Muscle of arm (tissue), 12 donors: ENCODE results near the gene ZNF3. TPM values are rescaled to one million over a fixed set of nuclear protein-coding genes. Genes with fewer than 3 reads are reported as not detected.

Experiments used
- DNase-seq: peaks from one replicate; pipeline ENCODE4 v3.0.0-alpha.2; 2013
- polyA plus RNA-seq, 12 donors: library from polyadenylated mRNA; unstranded; fragments of 120-200 nt; gene quantifications; one replicate each; pipeline ENCODE4 v1.2.1, GENCODE V29; 2013; ENCODE audit not compliant: insufficient read length in 12 of 12

The ZNF3 gene
- polyA plus RNA-seq, 12 donors = 19.9 to 34.7 (median 27.9) TPM; not detected in 1

DNA sequence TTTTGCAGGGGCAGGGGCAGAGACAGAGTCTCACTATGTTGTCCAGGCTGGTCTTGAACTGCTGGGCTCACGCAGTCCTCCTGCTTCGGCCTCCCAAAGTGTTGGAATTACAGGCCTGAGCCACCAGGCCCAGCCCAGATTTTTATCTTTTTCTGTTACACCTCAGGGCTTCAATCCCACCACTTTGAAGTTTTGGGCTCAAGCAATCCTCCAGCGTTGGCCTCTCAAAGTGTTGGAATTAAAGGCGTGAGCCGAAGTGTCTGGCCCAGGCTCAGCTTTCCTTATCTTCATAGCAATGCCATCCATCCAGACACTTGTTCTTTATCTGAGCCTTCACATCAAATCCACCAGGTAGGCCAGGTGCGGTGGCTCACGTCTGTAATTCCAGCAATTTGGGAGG lies 33.5 kb upstream of the ZNF3 start:
- DNase-seq = no peak

DNA sequence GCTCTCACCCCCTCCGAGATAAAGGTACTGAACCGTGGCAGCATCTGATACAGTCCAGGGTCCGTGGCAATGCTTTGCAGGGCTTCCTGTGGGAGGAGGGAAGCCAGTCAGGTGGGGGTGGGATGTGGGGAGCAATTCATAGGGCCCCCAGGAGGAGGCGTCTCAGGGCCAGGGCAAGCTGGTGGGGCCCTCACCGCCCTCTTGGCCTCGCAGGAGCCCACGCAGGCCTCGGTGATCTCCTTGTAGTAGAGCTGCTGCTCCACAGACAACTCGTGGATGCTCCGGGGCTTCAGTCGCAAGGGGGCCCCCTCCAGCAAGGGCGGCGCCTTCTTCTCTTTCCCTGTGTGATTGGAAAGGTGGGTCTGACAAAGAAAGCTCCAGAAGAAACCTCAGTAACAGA lies 30.4 kb upstream of the ZNF3 start:
- DNase-seq = no peak

DNA sequence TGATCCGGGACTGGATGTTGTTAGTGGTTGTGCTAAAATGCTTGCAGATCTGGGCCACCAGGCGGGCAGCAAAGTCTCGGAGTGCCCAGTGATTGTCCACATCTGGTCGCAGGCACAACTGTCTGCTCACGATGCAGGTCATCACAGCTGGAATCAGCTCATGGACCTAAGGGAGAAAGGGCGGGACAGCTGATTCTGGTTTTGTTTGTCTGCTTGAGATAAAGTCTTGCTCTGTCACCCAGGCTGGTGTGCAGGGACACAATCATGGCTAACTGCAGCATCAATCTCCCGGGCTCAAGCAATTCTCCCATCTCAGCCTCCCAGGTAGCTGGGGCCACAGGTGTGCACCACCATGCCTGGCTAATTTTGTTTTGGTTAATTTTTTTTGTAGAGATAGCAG lies 29.6 kb upstream of the ZNF3 start:
- DNase-seq = no peak

DNA sequence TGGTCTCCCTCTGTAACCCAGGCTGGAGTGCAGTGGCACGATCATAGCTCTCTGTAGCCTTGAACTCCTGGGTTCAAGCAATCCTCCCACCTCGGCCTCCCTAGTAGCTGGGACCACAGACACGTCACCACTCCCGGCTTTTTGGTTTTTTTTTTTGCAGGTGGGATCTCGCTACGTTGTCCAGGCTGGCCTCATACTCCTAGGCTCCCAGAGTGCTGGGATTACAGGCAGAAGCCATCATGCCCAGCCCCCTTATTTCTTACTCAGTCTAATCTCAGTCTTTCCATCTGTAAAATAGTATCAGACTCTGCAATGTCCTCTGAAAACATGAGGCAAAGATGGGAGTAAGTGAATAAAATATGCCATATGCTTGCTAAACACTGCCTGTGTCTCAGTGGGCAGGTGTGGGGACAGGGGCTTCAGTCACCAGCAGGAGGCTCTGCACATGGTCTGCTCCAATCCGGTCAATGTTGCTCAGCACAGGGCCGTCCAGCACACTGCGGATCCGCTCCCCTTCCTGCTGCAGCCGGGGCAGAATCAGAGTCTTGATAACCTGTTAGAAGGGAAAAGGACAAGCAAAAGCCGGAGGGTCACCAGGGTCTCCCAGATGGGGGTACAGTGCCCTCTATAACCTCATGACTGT lies 28.1 kb upstream of the ZNF3 start:
- no peak for DNase-seq

DNA sequence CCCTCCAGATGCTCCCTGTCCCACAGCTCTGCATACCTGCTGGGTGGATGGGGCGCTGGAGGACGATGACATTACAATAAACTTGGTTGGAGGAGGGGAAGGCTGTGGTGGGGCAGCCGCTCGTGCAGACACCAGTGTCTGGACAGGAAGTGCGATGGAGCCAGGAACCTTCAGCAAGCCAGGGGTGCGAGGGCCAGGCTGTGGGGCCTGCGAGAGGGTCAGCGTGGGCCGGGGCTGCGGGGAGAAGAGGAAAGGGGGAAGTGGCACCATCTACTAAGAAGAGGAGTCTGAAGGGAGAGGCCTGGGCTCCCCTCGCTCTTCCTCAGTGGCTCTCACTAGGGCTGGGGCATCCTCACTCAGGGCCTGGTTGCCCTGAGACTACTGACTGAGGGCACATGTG lies 26.4 kb upstream of the ZNF3 start:
- DNase-seq = no peak

DNA sequence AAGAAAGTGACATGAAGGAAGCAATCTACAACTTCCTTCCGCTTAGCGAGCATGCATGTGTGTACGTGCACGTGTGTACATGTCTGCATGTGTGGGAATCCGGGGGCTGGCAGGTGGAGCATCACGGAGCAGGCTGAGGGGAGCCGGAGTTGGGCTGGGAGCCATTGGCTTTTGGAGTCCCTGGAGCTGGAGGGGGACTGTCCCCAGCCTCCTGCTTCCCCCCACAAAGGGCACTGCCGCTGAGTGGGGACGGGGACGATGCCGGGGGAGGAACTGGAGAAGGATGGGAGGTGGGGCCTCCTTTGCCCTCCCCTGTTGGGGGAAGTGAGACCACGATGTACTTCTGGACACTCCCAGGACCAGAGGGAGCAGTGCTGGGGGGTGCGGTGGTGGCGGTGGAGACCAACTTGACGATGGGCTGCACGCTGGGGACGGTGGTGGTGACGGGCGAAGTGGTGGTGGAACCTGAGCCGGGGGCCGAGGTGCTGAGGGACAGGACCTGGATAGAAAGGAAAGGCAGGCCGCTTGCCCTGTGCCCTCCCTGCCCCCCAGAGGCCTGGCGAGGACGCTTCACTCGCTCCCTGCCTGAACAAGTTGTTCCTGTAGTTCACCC lies 25.7 kb upstream of the ZNF3 start:
- DNase-seq = no peak

DNA sequence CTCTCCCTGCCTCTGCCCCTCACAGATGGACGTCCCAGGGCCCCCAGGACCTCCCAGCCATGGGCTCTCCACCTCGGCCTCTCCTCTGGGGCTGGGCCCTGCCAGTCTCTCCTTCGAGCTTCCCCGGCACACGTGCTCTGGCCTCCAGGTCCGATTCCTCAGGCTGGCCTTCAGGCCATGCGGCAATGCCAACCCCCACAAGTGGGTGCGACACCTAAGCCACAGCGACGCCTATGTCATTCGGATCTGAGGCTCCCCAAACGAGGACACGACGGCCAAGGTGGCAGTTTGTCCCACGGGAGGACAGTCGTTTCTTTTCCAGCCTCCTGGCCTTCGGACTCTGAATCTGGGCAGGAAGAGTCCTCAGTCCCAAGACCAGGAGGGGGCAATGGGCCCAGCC lies 25.1 kb upstream of the ZNF3 start:
- DNase-seq = no peak

DNA sequence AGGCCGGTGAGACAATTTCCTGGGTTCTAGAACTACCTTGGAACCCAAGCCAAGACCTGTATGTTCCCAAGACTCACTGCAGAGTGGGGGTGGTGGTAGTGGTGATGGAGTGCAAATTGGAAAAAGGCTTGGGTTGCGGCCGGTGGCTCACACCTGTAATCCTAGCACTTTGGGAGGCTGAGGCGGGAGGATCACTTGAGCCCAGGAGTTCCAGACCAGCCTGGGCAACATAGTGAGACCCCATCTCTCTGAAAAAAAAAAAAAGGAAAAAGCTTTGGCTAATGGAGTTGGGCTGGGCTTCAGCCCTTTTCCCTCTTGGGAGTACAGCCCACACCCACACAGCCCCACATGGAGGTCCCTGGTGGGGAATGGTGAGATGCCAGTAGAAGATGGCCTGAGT lies 24.0 kb upstream of the ZNF3 start:
- DNase-seq = no peak

DNA sequence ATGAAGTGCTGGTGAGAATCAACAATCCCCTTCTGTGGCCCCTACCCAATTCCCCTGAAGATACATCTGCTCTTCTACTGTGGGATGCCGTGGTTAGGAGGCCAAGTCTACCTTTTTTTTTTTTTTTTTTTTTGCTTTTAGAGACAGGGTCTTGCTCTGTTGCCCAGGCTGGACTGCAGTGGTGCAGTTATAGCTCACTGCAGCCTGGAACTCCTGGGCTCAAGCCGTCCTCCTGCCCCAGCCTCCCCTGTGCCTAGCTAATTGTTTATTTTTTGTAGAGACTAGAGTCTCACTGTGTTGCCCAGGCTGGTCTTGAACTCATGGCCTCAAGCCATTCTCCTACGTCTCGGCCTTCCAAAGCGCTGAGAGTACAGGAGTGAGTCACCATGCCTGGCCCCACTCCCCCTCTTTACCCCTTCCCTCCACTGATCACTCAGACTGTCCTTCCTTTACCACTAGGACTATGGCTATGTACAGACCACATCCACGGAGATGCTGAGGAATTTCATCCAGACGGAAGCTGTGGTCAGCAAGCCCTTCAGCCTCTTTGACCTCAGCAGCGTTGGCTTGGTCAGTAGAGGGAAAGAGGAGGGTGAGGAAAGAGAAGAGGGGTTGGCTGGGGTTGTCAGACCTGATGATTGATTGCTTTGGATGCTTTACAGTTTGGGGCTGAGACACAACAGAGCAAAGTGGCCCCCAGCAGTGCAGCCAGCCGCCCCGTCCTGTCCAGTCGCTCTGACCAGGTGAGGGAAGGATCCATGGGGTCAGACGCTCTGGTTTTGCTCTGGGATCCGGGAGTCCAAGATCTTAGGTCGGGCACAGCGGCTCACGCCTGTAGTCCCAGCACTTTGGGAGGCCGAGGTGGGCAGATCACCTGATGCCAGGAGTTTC lies 21.7 kb upstream of the ZNF3 start:
- DNase-seq = no peak

DNA sequence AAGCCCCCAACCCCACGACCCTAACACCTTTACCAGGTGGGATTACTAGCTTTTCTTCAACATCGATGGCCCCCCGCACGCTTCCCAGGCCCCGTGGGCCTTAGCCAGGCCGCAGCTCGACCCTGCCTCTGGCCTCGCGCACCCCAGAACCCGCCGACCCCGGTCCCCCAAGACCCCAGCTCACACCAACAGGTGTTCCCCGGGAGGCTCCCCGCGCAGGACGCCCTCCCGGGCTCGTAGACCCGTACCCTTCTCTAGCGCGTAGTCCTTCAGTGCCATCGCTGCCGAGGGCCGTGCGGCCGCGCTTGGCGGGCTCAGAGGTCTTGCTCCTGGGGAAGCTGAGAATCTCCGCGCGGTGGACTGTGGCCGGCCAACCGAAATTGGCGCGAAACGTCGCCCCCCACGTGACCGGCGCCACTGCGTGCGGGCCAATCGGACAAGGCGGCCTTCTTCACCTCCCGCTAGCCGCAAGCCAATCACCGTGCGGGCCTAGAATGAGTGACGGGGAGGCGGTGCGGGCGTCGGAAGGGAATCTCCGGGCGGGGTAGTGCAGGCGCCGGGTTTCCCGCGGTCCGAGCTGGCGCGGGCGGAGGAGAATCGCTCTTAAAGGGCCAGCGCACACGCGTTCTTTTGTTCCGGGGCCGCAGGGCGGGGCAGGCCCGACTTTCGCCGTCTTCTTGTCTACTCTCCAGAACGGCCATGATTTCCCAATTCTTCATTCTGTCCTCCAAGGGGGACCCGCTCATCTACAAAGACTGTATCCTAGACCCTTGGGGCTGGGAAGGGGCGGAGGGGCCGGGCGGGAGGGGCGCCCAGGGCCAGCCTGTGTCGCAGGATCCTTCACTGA lies 19.7 kb upstream of the ZNF3 start, which contains the start of the genes AP4M1 and MCM7:
TSS of gene AP4M1 (plus strand) at position 628 of the 847 bp plus-strand sequence. CDS start at position 700, 72 bp downstream.
TSS of gene MCM7 (minus strand) at position 382 of the 847 bp plus-strand sequence. CDS start at position 279, 103 bp downstream.
- DNase-seq = peak; percentile 98

DNA sequence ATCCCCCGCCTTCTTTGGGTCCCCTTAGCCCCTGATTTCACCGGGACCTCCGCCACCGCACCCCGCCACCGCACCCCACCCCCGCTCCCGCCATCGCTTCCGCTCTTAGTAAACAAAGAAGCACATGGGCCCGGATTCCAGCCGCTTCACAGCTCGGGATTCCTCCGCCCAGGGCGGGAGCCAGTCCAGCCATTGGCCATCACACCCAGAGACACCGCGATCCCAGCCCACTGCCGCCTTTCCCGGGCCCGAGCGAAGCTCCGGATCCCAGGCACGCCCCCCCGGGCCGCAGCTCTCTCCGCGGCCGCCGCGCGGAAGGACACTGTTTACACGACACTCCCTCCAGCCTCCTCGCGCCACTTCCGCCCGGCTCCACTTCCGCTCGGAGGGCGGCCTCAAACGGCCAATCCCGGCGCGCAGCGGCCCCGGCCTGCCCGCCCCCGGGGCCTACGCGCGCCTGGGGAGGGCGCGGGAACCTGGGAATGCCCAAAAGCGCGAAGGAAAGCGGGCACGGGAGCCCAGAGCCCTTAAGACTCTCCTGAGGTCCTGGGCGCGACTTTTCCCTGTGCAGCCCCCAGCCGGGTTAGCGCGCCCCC lies 19.0 kb upstream of the ZNF3 start:
- peak; percentile 96 for DNase-seq

DNA sequence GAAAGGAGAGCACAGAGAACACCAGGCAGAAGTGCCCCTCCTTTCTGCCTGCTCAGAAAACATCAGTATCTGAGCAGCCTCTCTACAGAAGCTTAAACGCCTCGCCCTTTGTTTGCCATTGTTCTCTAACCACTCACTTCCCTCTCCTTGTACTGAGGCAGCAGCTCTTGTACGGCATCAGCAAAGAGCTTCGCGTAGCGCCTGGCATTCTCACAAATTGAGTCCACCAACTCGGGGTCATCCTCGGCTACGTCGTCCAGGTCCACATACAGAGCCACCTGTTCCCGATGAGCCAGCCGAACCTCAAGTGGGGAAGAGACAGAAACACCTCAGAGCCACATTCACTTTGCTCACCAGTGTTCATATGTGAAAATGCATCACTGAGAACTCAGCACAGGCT lies 17.9 kb upstream of the ZNF3 start:
- no peak for DNase-seq

DNA sequence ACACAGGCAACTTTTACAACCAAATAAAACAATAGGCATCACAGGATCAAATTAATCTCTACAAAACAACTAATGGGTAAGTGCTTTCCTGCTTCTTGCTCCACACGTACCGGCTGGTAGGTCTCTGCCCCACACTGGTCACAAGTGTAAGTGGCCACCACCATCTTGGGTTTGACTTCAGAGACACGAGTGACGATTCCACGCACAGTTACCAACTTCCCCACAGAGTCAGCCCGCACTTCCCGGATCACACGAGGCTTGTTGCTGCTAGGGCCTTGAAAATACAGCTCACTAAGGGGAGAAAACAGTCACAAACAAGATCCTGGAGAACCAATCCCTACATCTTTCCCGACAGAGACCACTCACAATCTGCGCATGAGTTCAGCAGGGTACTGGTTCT lies 17.4 kb upstream of the ZNF3 start:
- no peak for DNase-seq

DNA sequence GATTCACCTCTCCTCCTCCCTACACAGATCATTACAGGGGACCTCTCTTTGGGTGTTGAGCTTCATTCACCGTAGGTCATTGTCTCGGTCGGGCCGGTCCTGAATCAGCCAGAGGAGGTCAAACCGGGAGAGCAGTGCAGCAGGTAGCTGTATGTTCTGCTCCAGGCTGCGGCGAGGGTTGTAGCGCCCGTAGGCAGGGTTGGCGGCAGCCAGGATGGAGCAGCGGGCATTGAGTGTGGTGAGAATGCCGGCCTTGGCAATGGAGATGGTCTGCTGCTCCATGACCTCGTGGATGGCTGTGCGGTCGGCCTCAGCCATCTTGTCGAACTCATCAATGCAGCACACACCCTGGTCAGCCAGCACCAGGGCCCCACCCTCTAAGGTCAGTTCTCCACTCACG lies 14.2 kb upstream of the ZNF3 start:
- no peak for DNase-seq

DNA sequence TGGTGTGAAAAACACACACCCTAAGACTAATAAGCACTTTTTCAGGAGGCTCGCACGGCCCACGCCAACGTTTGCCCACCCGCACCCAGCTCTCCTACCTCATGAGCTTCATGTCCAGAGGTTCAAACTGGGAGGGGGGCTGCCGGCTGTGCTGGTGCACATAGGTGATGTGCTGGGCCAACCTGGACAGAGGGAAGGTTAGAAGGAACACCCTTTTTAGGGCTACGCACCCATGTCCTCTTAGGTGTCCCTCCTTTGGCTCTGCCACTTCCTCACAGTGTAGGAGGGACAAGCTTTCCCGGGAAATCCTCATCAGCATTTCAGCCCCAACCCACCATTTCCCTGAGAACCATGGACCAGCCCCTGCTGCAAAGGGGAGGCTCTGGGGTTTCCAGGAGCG lies 13.8 kb upstream of the ZNF3 start:
- no peak for DNase-seq

DNA sequence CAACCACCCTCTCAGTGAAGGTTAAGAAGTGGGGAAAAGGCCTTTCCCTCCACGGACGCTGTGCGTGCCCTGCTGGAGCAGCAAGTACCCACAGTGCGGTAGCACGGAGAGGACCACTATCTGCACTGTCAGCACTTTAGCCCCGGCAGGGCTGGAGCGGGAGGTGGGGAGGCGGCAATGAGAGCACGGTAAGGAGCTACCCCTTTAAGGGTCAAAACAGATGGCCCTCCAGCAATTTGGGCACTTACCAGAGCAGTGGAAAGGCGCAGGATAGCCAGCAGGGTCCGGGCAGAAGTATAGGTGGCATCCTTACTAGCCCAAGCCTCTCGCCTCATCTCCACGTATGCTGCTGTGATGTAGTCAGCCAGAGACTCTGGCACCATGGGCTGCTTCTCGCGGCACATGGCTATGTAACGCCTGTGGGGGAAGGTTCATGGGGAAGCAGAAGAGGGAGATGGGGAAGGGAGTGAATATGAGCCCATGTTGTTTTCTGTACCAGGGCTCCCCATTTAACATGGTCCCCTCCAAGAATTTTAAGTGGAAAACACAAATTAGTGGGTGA lies 12.5 kb upstream of the ZNF3 start:
- DNase-seq = no peak

DNA sequence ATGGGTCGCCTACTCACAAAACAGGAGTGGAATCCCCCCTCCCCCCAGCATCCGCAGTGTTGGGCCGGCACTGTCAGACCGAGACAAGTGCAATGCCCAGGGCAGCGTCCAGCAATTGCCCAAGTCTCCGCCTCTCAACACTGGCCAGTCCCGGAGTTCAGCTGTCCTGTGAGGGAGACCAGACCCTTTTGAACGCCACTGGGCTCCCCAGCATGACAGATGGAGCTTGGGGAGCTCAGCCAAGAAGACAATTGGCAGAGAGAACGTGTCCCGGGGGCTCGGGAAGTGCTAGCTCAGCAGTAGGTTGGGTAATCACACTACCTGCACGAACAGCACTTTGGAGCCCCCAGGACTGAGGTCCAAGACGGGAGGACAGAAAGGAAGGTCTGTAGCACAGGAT lies 12.0 kb upstream of the ZNF3 start:
- no peak for DNase-seq

DNA sequence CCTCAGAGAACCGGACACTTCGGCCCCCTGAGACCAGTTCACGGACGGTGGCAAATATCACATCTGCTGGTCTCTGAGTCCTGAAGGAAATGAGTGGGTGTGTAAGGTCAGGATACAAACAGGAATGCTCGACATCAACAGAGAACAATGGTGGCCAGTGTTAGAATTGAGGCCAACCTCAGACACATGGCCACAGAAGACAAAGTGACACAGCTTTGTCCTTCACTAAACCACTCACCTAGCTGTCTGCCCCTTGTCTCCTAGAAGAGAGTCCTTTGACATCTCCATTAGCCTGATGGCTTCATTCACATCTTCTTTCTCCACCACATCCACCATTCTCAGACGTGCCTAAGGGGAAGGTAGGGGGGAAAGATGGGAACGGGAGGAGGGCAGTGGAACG lies 11.5 kb upstream of the ZNF3 start:
- no peak for DNase-seq

DNA sequence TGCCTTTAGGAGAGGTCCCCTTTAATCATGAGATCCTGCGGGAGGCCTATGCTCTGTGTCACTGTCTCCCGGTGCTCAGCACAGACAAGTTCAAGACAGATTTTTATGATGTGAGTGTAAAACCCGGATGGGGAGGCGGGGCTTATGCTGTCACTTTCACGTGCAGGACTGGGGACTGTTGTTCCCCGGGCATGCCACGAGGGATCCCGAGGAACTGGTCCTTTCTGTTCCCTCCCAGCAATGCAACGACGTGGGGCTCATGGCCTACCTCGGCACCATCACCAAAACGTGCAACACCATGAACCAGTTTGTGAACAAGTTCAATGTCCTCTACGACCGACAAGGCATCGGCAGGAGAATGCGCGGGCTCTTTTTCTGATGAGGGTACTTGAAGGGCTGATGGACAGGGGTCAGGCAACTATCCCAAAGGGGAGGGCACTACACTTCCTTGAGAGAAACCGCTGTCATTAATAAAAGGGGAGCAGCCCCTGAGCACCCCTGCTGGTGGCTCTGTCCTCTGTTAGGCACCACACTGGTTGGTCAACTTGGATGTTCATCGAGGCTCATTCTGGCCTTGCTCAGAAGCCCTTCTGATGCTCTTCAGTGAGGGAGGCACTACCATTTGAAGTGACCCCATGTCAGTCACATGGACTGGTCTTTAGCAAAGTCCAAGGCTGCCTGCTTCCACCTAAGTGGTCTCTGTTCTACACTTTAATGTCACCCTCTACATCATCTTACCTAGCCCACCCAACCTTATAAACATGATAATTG lies 10.1 kb upstream of the ZNF3 start:
- DNase-seq = no peak
